ENCODE measurements around the gene C1QTNF9. TPM values are rescaled to one million over a fixed set of nuclear protein-coding genes. Genes with fewer than 3 reads are reported as not detected.
"Not testable (repeated sequence)": the region's sequence is repeated elsewhere in the genome, so short reads cannot be mapped to it uniquely, and the experiment has no call there.

Gene C1QTNF9
- total RNA-seq, 1 donor from 2014 or later = not detected

DNA sequence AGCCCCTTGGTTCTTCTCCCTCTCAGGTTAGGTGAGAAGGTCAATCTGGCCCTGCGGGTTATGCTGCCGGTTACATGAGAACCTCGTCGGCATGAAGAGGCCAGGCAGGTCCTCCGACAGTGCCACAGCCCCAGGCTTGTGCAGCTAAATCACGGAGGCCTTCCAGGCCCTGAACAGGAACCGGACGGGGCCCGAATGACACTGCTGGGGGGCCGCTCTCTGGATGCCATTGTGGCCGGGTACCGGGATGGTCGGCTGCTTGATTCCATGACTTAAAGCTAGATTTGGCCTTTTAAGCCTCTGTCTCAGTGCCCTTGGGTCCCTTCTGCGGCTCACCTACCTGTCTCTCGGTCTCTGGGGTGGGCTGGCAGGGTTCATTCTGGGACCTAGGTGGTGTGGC is 48.4 kb downstream of the C1QTNF9 start:
- TF ChIP-seq, protein P1, sequence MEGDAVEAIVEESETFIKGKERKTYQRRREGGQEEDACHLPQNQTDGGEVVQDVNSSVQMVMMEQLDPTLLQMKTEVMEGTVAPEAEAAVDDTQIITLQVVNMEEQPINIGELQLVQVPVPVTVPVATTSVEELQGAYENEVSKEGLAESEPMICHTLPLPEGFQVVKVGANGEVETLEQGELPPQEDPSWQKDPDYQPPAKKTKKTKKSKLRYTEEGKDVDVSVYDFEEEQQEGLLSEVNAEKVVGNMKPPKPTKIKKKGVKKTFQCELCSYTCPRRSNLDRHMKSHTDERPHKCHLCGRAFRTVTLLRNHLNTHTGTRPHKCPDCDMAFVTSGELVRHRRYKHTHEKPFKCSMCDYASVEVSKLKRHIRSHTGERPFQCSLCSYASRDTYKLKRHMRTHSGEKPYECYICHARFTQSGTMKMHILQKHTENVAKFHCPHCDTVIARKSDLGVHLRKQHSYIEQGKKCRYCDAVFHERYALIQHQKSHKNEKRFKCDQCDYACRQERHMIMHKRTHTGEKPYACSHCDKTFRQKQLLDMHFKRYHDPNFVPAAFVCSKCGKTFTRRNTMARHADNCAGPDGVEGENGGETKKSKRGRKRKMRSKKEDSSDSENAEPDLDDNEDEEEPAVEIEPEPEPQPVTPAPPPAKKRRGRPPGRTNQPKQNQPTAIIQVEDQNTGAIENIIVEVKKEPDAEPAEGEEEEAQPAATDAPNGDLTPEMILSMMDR (IDR thresholded peaks at IDR 0.05) = no peak
- no peak for TF ChIP-seq POLR2AphosphoS5 (IDR thresholded peaks at IDR 0.05; ENCODE audit: insufficient read depth in 1 of 2, low read depth in 1 of 2)
- no peak for TF ChIP-seq POLR2A (IDR thresholded peaks at IDR 0.05)
- no peak for DNase-seq (ENCODE audit: extremely low spot score in 2 of 2)
- intact Hi-C loops (cut with DNase I) = no loop called here
- no peak overlapping the region for H3K27ac ChIP-seq
- H3K9me3 ChIP-seq = no peaks in the 10 kb centered on the region
- H3K27me3 ChIP-seq = no peaks in the 10 kb centered on the region
- no peaks in the 10 kb centered on the region for H3K4me1 ChIP-seq
- H3K4me3 ChIP-seq = no peak overlapping the region
- no peaks in the 10 kb centered on the region for H3K36me3 ChIP-seq

DNA sequence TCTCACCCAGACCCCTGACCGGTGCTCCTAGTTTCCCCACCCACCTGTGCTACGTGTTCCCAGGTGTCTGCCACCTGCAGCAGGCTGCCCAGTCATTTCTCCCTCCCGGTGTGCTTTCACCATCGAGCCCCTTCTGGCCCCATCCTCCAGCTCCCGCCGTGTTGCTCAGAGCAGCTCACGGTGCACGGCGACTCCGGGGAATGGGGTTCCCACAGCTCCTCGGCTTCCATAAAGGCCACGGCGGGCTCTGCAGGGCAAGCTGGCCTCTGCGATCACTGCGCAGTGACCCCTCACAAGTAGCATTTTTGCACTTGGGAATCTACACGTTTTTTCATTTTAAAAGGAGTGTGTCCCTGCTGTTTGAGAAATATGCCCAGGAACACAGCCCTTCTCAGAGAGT is 49.5 kb downstream of the C1QTNF9 start:
- DNase-seq (ENCODE audit: extremely low spot score in 2 of 2); H3K9me3 ChIP-seq; H3K4me1 ChIP-seq; intact Hi-C loops (cut with DNase I); H3K36me3 ChIP-seq; H3K4me3 ChIP-seq; H3K27me3 ChIP-seq; H3K27ac ChIP-seq: not testable (repeated sequence)

DNA sequence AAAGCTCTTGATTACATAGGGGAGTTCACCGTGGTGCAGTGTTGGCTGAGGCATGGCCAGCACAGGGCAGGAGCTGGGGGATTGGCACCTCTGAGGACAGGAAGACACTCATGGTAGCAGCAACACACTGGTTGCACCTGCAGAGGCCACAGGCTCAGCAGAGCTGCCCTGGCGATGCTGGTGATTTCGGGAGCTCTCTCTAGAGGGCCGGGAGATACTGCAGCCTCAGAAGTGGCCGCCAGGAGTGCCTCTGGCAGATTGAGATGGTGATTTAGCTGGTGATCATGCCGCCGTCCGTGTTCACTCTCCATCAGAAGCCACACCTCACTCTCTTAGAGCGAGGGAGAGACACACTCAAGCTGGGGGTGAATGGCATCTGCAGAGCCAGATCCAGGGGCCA is 49.9 kb downstream of the C1QTNF9 start:
- H3K4me3 ChIP-seq; H3K36me3 ChIP-seq; intact Hi-C loops (cut with DNase I); H3K27me3 ChIP-seq; H3K27ac ChIP-seq; DNase-seq (ENCODE audit: extremely low spot score in 2 of 2); H3K4me1 ChIP-seq; H3K9me3 ChIP-seq: not testable (repeated sequence)

DNA sequence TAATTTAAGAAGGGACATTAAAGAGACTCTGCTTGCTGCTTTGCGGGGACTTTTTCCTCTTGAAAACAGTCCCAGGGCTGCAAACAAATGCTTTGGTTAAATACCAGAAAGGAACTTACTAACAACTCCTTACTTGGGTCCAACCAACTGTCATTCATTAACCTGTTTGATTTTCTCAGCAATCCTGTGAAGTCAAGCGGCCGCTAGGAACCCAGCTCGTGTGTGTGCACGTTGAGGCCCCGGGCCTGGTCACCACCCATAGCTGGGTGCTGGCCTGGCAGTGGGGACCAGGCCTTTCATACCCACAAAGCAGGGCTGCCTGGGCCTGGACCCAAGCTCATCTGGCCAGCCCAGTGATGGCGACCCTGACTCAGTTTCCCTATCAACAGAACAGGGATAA is 50.7 kb downstream of the C1QTNF9 start:
- TF ChIP-seq POLR2A (IDR thresholded peaks at IDR 0.05) (no peak), POLR2AphosphoS5 (IDR thresholded peaks at IDR 0.05; ENCODE audit: insufficient read depth in 1 of 2, low read depth in 1 of 2) (no peak)
- TF ChIP-seq, protein P1 (IDR thresholded peaks at IDR 0.05) = no peak
- H3K4me1 ChIP-seq = no peaks in the 10 kb centered on the region
- H3K4me3 ChIP-seq = no peak overlapping the region
- no peaks in the 10 kb centered on the region for H3K27me3 ChIP-seq
- H3K9me3 ChIP-seq = no peaks in the 10 kb centered on the region
- no peaks in the 10 kb centered on the region for H3K36me3 ChIP-seq
- H3K27ac ChIP-seq = no peak overlapping the region
- intact Hi-C loops (cut with DNase I) = no loop called here
- DNase-seq (ENCODE audit: extremely low spot score in 2 of 2) = no peak

DNA sequence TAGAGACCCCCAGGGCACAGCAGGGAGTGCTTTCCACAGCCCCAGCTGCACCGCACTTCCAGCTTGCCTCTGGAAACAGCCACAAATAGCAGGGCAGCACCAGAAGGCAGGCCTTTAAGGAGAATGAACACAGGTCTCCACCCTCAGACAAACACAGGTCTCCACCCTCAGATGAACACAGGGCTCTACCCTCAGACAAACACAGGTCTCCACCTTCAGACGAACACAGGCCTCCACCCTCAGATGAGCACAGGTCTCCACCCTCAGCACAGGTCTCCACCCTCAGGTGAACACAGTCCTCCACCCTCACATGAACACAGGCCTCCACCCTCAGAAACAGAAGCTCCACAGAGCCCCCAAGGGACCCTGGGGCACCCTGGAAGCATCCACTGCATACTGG is 51.7 kb downstream of the C1QTNF9 start:
- Histone ChIP-seq H3K36me3 (no peaks in the 10 kb centered on the region), H3K4me3 (no peak overlapping the region), H3K4me1 (no peaks in the 10 kb centered on the region), H3K27ac (no peak overlapping the region), H3K27me3 (no peaks in the 10 kb centered on the region), H3K9me3 (no peaks in the 10 kb centered on the region)
- TF ChIP-seq POLR2AphosphoS5 (IDR thresholded peaks at IDR 0.05; ENCODE audit: insufficient read depth in 1 of 2, low read depth in 1 of 2) = no peak
- TF ChIP-seq, protein P1 (IDR thresholded peaks at IDR 0.05) = no peak
- no peak for TF ChIP-seq POLR2A (IDR thresholded peaks at IDR 0.05)
- peak in 1 of 2 donors; percentile 67 for DNase-seq (ENCODE audit: extremely low spot score in 2 of 2)
- intact Hi-C loops (cut with DNase I) = no loop called here

DNA sequence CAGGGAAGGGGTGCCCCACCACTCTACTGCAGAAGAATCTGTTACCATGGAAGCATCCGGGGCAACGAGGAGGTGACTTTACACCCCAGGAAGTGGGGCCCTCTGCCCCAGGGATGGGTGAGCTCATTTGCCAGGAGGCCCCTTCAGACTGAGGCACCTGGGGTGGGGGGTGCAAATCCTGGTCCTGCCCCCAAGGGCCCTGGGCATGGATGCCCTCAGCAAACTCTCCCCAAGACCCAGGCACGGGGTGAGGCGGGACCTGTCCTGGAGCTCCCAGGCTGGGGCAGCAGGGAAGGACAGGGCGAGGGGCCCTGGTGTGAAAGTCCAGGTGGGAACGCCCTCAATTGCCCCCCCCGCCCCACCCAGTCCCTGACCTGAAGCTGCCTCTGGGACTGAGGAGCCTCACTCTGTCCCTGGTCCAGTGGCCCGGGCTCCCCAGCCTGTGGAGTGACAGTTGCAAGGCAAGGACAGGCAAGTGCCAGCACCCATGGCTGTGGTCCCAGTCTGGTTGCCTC is 52.5 kb downstream of the C1QTNF9 start:
- Histone ChIP-seq H3K4me3 (no peak overlapping the region), H3K9me3 (no peaks in the 10 kb centered on the region), H3K27me3 (no peaks in the 10 kb centered on the region), H3K36me3 (no peaks in the 10 kb centered on the region), H3K27ac (no peak overlapping the region), H3K4me1 (no peaks in the 10 kb centered on the region)
- intact Hi-C loops (cut with DNase I) = no loop called here
- peak in 1 of 2 donors; percentile 60 for DNase-seq (ENCODE audit: extremely low spot score in 2 of 2)
- no peak for TF ChIP-seq POLR2A (IDR thresholded peaks at IDR 0.05)
- TF ChIP-seq, protein P1 (IDR thresholded peaks at IDR 0.05) = no peak
